Bronchial epithelial cell (primary cell): ENCODE results near the gene SPON1. TPM values are rescaled to one million over a fixed set of nuclear protein-coding genes. Genes with fewer than 3 reads are reported as not detected.
"Not testable (repeated sequence)": the region's sequence is repeated elsewhere in the genome, so short reads cannot be mapped to it uniquely, and the experiment has no call there.

Experiments used
- DNase-seq: peaks from one replicate; pipeline ENCODE4 v3.0.0-alpha.2; 2010; ENCODE audit warnings: low read depth
- FAIRE-seq: peaks from 2 replicates; lab custom pipeline; 2011; peaks lifted over from hg19 to GRCh38; lab: Jason Lieb, UNC
- H3K27me3 ChIP-seq: 2 replicates; pipeline ENCODE4 v1.5.1; 2011; ENCODE audit warnings: low read length; ENCODE audit not compliant: control insufficient read depth, insufficient read depth
- H3K36me3 ChIP-seq: 2 replicates; pipeline ENCODE4 v1.5.1; 2011; ENCODE audit warnings: low read length; ENCODE audit not compliant: control insufficient read depth, insufficient read depth
- H3K4me3 ChIP-seq: 2 replicates; pipeline ENCODE4 v1.5.1; 2011; ENCODE audit warnings: mild to moderate bottlenecking, low read depth, low read length, control low read depth
- CTCF ChIP-seq: IDR thresholded peaks from 2 replicates; pipeline ENCODE4 v1.5.1; 2011; ENCODE audit warnings: mild to moderate bottlenecking, moderate library complexity, low read length, control low read depth, inconsistent platforms; ENCODE audit not compliant: insufficient read depth, severe bottlenecking
- total RNA-seq: library from RNA; depleted of rRNA; stranded (reverse); fragments of >200 nt; gene quantifications from 2 replicates; pipeline ENCODE4 v1.2.1, GENCODE V29; 2014

The SPON1 gene
- total RNA-seq, 1 donor from 2014 or later = 0.26 TPM

- TF ChIP-seq CTCF = no peak
- Histone ChIP-seq H3K4me3 (no peak overlapping the region), H3K36me3 (no peaks in the 10 kb centered on the region), H3K27me3 (no peaks in the 10 kb centered on the region)
- DNase-seq = no peak
- no peak for FAIRE-seq
These were observed 64.4 kb downstream of the SPON1 start for GRCh38 chr11:14026961-14027360.

GRCh38 chr11:14027525-14027924 lies 65.0 kb downstream of the SPON1 start:
- Histone ChIP-seq H3K36me3 (no peaks in the 10 kb centered on the region), H3K4me3 (no peak overlapping the region), H3K27me3 (no peaks in the 10 kb centered on the region)
- no peak for FAIRE-seq
- DNase-seq = no peak
- no peak for TF ChIP-seq CTCF

GRCh38 chr11:14029440-14029839 lies 66.9 kb downstream of the SPON1 start:
- DNase-seq (peak; percentile 74), FAIRE-seq (peak; percentile 36)
- Histone ChIP-seq H3K4me3 (no peak overlapping the region), H3K36me3 (no peaks in the 10 kb centered on the region), H3K27me3 (peaks cover 1% of the 10 kb centered on the region)
- TF ChIP-seq CTCF = no peak

GRCh38 chr11:14029971-14030920 lies 67.7 kb downstream of the SPON1 start:
- Histone ChIP-seq H3K4me3 (no peak overlapping the region), H3K36me3 (no peaks in the 10 kb centered on the region), H3K27me3 (peaks cover 1% of the 10 kb centered on the region)
- no peak for TF ChIP-seq CTCF
- FAIRE-seq (peak; percentile 13), DNase-seq (peak; percentile 92)

- H3K36me3 ChIP-seq, FAIRE-seq, DNase-seq, H3K27me3 ChIP-seq, H3K4me3 ChIP-seq: not testable (repeated sequence)
These were observed 73.0 kb downstream of the SPON1 start for GRCh38 chr11:14035526-14035925.

GRCh38 chr11:14036469-14036868 lies 73.9 kb downstream of the SPON1 start:
- DNase-seq (peak; percentile 90), FAIRE-seq (no peak)
- Histone ChIP-seq H3K36me3 (no peaks in the 10 kb centered on the region), H3K27me3 (peaks cover 1% of the 10 kb centered on the region), H3K4me3 (no peak overlapping the region)
- no peak for TF ChIP-seq CTCF
